Measurements from ENCODE around the gene ZNF747.

DNA sequence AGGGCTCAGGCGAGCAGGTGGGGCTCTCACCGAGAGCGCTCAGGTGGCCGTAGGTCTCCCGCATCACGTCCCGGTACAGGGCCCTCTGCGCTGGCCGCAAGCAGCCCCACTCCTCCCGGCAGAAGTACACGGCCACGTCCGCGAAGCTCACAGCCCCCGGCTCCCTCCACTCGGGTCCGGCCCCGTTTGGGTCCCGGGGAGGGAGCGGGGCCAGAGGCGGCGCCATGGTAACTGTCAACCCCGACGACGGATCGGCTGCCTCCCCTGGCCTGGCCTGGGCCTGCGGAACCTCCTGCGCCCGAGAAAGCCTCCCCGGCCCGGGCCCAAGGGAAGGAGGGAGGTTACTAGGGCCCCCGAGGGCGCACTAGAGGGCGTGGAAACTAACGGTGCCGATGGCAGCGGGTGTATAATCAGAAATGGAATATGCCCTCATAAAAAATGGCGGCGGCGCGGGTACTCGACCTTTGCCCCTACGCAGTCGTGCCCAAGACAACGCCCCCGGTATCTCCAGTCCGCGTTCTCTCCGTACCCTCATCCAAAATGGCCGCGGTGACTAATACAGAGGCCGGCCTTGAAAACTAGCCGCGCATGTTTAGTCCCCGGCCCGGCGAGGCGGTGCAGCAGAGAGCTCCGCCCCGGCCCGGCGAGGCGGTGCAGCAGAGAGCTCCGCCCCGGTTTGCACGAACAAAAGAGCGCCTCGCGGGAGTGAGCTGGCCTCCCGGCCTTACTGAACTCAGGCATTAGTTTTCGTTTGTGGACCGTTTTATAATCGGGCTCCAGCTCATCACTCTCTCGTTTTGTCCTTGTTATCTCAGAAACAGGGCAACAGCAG, 23.5 kb upstream of the ZNF747 start, which contains the start of gene ZNF764:
- peak; percentile 50 for TF ChIP-seq POLR2A (IDR thresholded peaks at IDR 0.05)
- TF ChIP-seq CTCF (IDR thresholded peaks at IDR 0.05): no peak
